CD4-positive, alpha-beta T cell treated with Interleukin-12 subunit alpha and Interleukin-12 subunit beta, for 1 hour (primary cell): ENCODE data around the gene CCDC7.
A peak's percentile ranks its signal among the peaks of the same experiment; 100 is the strongest.
"Not testable (repeated sequence)": the region's sequence is repeated elsewhere in the genome, so short reads cannot be mapped to it uniquely, and the experiment has no call there.

Experiments
- DNase-seq: peaks from one replicate; pipeline ENCODE4 v3.0.0-alpha.2; 2020

CCDC7 gene

DNA sequence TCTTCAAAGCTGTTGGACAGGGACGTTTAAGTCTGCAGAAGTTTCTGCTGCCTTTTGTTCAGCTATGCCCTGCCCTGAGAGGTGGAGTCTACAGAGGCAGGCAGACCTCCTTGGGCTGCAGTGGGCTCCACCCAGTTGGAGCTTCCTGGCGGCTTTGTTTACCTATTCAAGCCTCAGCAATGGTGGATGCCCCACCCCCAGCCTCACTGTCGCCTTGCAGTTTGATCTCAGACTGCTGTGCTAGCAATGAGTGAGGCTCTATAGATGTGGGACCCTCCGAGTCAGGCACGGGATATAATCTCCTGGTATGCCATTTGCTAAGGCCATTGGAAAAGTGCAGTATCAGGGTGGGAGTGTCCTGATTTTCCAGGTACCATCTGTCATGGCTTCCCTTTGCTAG is 152.1 kb downstream of the CCDC7 start:
- not testable (repeated sequence) for DNase-seq

DNA sequence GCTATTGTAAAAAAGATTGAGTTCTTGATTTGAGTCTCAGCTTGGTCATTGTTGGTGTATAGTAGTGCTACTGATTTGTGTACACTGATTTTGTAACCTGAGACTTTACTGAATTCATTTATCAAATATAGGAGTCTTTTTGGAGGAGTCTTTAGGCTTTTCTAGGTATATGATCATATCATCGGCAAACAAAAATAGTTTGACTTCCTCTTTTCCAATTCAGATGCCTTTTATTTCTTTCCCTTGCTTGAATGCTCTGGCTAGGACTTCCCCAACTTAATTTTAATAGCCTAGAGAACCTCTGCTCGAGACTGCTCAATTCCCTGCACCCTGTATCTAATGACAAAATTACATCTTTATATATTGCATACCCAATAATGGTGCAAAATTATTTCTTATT is 154.4 kb downstream of the CCDC7 start:
- no peak for DNase-seq

DNA sequence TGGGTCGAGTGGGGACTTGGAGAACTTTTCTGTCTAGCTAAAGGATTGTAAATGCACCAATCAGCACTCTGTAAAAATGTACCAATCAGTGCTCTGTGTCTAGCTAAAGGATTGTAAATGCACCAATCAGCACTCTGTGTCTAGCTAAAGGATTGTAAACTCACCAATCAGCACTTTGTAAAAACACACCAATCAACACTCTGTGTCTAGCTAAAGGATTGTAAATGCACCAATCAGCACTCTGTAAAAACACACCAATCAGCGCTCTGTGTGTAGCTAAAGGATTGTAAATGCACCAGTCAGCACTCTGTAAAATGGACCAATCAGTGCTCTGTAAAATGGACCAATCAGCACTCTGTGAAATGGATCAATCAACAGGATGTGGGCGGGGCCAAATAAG is 155.6 kb downstream of the CCDC7 start:
- not testable (repeated sequence) for DNase-seq

DNA sequence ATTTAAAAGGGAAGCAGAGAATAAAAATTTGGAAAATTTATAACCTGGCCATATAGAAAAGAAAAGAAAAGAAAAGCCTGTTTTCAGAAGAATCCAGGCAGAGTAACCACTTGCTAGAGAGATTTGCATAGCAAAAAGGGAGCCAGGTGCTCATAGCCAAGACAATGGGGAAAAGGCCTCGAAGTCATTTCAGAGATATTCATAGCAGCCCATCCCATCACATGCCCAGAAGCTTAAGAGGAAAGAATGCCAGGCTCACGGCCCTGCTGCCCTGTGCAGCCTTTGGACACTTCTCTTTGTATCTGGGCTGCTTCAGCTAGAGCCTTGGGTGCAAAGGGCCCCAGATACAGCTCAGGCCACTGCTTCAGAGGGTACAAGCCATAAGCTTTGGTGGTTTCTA is 159.8 kb downstream of the CCDC7 start:
- no peak for DNase-seq

DNA sequence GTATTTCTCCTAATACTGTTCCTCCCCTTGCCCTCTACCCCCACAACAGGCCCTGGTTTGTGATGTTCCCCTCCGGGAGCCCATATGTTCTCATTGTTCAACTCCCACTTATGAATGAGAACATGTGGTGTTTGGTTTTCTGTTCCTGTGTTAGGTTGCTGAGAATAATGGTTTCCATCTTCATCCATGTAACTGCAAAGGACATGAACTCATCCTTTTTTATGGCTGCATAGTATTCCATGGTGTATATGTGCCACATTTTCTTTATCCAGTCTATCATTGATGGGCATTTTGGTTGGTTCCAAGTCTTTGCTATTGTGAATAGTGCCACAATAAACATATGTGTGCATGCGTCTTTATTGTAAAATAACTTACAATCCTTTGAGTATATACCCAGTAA is 164.6 kb downstream of the CCDC7 start:
- DNase-seq, result not testable (repeated sequence)

DNA sequence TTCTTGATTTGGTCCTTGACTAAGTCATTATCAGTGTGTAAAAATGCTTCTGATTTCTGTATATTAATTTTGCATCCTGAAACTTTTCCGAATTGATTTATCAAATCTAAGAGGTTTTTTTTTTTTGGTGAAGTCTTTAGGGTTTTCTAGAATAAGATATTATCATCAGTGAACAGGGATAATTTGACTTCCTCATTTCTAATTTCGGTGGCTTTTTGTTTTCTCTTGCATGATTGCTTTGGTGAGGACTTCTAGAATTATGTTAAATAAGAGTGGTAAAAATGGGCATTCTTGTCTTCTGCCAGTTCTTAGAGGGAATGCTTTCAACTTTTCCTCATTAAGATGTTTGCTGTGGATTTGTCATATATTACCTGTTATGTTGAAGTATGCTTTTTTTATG is 170.5 kb downstream of the CCDC7 start:
- DNase-seq, result no peak

DNA sequence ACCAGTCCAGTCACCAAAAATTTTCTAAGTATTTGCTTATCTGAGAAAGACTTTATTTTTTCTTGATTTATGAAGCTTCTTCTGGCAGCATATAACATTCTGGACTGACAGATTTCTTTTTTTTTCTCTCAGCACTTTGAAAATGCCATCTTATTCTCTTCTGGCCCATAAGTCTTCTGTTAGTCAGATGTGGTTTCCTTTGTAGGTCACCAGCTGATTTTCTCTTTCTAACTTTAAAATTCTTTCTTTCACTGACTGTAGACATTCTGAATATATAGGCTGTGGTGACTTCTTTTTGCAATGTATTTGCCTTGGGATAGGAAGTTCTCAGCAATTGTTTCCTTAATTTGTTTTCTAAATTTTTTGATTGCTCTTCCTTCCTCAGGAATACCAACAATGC is 172.5 kb downstream of the CCDC7 start:
- DNase-seq, result no peak

DNA sequence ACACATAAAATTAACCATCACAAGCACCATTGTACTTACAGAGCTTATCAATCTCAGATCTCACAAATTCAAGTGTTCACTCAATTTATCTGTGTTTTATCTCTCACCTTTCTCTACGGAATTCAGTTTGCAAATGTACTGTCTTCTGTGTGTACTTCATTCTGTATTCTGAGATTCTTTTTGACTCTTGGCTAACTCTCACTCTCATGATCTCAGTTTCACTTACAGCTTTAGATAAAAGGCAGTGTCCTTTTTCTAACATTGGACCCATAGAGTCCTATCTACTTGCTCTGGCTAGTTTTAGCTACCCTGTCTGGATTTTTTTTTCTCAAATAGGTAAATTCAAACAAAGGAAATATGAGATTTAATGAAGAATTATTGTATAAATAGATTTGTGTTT is 176.0 kb downstream of the CCDC7 start:
- no peak for DNase-seq

DNA sequence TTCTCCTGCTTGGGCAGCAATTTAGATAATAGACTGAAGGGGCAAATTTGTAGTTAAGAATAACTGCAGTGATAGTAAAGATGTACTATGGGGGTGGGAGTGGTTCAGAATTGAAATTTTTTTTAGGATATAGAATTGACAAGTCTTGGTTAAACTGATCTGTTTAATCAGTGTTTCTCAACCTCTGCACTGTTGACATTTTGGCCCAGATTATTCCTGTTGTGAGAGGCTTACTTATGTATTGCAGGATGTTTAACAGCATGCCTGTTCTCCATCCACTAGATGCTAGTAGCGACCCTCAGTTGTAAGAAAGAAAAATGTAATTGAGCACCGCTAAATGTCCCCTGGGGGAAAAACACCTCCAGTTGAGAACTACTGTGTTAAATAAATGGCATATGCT is 176.5 kb downstream of the CCDC7 start:
- no peak for DNase-seq

DNA sequence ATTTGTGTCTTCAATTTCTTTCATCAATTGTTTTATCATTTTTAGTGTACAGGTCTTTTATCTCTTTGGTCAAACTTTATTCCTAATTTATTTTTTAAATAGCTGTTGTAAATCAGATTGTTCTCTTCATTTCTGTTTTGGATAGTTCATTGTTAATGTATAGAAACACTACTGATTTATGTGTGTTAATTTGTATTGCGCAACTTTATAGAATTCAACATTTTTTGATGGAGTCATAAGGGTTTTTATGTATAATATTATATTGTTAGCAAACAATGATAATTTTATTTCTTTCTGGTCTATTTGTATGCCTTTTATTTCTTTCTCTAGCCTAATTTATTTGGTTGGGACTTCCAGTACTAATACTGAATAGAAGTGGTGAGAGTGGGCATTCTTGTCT is 181.2 kb downstream of the CCDC7 start:
- no peak for DNase-seq

DNA sequence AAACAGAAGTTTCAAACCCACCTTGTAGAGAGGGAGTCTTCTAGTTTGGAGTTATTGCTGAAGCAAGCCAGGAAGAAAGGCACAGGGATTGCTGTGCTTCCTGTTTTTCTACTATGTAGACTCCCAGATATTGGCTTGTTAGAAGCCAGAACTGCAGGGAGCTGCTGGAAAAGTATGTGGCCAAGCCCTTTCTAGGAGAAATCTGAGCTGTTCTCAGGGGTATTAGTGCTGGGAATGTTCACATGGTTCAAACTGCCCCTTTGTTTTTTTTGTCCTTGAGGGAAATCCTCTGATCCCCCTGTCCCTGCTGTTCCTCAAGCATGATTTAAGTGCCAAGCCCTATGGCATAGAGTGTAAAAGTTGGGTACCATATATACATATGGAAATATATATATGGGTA is 184.0 kb downstream of the CCDC7 start:
- DNase-seq, result no peak

DNA sequence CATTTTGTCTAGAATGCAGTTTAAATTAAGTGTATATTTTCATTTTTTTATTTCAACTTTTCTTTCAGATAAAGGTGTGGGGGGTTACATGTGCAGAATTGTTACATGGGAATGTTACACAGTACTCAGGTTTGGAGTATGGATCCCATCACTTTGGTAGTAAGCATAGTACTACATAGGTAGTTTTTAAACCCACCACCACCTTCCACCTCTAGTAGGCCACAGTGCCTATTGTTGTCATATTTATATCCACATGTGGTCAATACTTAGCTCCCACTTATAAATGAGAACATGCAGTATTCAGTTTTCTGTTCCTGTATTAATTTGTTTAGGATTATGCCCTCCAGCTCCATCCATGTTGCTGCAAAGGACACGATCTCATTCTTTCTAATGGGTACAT is 200.6 kb downstream of the CCDC7 start:
- DNase-seq, result no peak

DNA sequence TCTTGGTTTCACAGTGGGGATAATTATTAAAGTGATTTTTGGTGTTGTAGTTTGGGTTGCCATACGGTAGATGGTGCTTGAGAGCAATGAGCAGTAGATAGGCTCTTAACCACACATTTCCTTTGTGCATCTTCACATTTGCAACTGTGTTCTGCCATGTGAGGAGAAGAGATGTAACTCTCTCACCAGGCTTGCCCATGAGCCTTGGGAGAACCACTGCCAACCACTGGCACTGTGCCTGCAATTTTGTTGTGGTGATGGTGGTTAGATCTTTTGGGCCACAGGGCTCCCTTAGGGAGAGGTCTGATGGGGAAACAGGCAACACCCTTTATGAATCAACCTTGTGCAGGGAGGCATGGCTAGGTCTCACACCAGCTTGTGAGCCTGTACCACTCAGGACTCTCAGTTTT is 204.3 kb downstream of the CCDC7 start:
- peak; percentile 27 for DNase-seq

DNA sequence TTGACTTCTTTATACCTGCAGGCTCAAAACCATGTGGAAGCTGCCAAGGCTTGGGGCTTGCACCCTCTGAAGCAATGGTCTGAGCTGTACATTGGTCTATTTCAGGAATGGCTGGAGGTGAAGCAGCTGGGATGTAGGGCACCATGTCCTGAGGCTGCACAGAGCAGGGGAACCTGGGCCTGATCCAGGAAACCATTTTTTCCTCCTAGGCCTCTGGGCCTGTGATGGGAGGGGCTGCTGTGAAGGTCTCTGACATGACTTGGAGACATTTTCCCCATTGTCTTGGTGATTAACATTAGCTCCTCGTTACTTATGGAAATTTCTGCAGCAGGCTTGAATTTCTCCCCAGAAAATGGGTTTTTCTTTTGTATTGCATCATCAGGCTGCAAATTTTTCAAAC is 211.5 kb downstream of the CCDC7 start:
- not testable (repeated sequence) for DNase-seq

DNA sequence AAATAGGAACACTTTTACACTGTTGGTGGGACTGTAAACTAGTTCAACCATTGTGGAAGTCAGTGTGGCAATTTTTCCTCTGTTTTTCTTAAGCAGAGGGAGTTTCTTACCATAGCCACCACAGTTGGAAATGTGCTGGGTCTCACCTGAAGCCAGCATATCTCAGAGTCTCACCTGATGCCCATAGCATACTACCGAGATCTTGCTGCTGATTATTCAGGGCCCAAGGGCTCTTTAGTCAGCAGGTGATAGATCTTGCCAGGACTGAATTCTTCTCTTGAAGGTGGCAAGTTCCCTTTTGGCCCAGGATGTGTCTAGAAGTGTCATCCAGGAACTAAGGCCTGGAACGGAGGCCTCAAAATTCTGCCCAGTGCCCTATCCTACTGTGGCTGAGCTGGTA is 215.4 kb downstream of the CCDC7 start:
- no peak for DNase-seq

DNA sequence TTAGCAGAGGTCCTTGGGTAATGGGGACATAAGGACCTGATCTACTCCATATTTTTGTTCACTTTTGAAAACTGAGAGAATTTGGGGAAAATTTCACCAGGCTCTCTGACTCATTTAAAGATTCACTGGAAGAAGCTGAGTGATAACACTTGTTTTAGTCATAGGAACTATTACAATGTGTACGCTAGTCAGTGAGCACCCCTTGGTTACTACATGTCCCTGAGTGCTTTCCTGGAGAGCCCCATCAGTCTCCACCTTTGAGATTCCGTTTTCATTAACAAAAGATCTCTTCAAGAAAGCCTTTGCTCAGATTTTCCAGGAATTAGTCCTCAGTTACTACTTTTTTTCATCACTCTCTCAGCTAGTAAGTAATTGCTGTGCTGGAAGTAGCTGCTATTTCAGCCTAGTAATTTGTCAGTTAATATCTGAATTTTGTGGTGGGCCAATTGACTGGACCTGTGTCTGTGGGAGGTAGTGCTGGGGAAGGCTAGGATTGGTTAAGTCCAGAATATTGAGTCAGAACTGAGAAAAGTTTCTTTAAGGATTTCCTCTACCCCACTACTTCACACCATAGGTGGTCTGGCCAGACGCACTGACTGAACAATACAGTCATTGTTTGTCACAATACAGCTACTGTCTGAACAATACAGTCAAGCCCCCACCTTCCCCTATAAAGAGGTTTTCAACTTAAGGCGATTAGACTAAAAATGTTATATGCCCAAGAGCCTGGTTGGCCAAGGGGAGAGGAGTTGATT is 235.0 kb downstream of the CCDC7 start:
- DNase-seq, result no peak

DNA sequence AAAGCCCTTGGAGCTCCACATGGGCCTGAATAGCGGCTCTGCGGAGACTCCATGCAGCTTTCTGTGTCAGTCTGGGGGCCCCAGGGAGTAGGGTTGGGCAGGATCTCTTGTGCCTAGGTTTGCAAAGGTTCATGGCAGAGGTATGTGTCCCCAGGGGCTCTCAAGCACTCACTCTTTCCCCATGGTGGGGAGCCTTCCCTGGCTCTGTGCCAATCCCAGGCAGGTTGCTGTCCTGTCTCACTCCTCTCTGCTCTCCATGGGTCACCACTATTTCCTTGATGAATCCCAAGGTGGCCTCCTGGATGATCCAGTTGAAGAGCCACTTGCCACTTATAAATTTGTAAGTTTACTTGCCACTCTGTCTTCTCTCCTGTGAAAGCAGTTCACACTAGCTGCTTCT is 238.4 kb downstream of the CCDC7 start:
- DNase-seq, result no peak

DNA sequence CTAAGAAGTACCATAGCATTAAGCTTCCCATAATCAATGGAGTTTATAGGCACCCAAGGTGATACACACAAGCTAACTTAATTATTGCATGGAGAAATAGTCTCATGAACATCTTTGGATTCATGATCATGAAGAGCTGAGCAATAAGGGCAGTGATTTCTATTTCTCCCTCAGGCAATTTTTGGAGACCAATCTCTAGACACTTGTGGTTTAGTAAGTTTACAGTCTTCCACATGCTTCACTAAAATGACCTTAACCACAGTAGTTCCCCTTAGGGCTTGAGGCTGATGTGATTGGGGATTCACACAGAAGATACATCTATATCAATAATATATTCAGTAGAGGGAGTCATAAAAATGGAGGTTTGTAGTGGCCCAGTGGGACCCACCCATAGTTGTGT is 241.2 kb downstream of the CCDC7 start:
- DNase-seq, result no peak

DNA sequence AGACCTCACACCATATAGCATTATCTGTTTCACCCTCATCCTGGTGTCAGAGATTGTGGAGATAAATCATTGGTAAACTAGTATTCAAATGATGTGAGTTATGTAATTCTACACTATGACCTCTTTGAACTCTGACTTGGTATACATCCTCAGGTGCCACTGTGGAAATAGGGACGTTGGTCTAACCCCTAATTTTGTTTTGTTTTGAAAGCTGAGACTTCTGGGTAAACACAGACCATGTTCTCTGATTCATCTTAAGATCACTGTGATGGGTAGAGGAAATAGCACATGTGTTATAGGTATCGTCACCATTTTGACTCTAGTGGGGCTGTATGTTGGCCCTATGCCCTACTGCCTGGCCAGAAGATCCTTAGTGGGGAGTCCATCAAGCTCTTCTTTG is 241.6 kb downstream of the CCDC7 start:
- no peak for DNase-seq

DNA sequence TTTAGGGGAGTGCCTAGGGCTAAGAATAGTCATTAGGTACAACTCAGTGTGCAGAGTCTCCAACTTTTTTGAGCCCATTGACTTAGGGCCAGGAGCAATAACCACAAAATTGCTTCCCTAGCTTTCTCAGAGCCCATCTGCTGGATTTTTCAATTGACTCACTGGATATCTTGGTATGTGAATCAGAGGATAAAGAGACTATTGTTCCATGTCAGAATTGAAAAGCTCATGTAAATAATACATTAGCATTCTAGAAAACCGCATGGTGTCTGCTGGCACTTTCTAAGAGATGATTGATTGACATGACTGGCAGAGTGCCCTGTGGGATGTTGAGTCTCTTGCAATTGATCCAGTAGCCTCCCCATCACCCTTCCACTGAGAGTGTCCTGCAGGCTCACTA is 246.2 kb downstream of the CCDC7 start:
- no peak for DNase-seq

DNA sequence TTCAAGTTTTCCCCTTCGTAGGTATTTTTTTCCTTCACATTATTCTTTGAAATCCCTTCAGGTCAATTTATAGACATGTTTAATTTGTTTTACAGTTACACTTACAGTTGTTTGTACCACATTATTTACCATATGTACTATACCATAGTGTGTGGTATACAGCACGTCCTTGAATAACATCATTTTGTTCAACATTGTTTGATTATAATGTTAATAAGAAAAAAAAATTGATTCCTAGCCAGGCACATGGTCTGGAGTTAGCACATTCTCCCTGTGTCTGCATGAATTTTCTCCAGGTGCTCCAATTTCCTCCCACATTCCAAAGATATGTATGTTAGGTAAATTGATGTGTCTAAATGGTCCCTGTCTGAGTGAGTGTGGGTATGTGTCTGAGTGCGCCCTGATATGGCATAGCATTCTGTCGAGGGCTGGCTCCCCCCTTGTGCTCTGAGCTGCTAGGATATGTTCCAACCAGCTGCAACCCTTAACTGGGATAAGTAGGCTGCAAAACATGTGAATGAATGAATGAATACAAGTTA is 247.6 kb downstream of the CCDC7 start:
- no peak for DNase-seq

DNA sequence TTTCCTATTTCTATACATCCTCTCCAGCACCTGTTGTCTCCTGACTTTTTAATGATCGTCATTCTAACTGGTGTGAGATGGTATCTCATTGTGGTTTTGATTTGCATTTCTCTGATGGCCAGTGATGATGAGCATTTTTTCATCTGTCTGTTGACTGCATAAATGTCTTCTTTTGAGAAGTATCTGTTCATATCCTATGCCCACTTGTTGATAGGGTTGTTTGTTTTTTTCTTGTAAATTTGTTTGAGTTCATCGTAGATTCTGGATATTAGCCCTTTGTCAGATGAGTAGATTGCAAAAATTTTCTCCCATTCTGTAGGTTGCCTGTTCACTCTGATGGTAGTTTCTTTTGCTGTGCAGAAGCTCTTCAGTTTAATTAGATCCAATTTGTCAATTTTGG is 253.7 kb downstream of the CCDC7 start:
- not testable (repeated sequence) for DNase-seq

DNA sequence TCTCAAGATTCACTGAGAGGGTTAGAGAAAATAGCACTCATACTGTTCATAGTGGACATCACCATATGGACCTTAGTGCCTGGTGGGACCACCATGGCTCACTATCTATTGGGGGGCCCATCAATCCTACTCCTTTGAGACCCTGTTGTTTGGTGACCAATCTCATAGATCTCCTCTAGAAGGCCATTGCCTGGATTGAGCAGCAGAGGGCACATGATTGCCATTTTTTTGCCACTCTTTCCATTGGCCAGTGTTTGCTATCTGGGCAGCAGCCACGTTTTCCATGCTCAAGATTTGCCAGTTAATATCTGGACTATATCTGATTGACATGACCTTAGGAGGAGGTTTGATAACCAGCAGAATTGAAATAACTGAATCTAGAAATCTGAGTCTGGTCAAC is 267.6 kb downstream of the CCDC7 start:
- DNase-seq, result no peak

DNA sequence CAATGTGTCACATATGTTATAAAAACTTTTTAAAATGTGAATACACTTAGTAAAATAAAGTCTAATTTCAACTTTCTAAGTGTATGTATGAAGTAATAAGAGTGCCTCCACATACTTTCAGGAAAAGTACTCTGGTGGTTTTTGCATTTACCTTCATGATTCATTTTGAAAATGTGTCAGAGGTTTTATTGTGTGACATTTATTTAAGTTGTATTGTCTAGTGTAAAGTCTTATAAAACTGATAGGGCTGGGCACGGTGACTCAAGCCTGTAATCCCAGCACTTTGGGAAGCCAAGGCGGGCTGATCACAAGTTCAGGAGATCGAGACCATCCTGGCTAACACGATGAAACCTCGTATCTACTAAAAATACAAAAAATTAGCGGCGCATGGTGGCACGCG is 285.6 kb downstream of the CCDC7 start:
- no peak for DNase-seq

DNA sequence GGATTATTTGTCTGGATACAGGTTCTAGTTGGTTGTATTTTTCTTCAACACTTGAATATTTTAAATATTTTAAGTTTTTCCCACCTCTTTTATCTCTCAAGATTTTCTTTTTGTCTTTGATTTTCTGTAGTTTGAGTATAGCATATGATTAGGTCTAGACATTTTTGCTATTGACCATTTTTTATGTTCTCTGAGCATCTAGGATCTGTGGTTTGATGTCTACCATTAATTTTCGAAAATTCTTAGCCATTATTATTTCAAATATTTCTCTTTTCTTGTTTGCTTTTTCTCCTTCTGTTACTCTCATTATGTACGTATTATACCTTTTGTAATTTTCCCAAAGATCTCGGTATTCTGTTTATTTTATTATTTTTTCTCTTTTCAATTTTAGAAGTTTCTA is 293.0 kb downstream of the CCDC7 start:
- DNase-seq, result no peak
